CD8-positive, alpha-beta memory T cell (primary cell): ENCODE results near the gene SEMG2. TPM values are rescaled to one million over a fixed set of nuclear protein-coding genes. Genes with fewer than 3 reads are reported as not detected.

Experiments
- CTCF ChIA-PET: fragments of 350-600 bp; sonication (Branson Sonifier 250); formaldehyde crosslinking; loops from one replicate; lab custom pipeline; 2021; ENCODE audit warnings: antibody characterized with exemption; lab: Charles Lee
- POLR2A ChIA-PET: fragments of 350-600 bp; sonication (Branson Sonifier 250); formaldehyde crosslinking; loops from one replicate; lab custom pipeline; 2021; ENCODE audit warnings: antibody characterized with exemption; lab: Charles Lee
- DNase-seq, 5 donors: peaks; one replicate each; pipeline versions ENCODE4 v3.0.0 to v3.0.0-alpha.2; 2020 to 2022; ENCODE audit warnings: mixed read lengths in 1 of 5
- H3K27ac ChIP-seq: one replicate; pipeline ENCODE4 v1.7.0; 2013; ENCODE audit warnings: low read depth, mild to moderate bottlenecking, low read length, moderate library complexity
- H3K27me3 ChIP-seq: 2 replicates; pipeline ENCODE4 v1.7.0; 2013; ENCODE audit warnings: low read length, mild to moderate bottlenecking; ENCODE audit not compliant: insufficient read depth, poor library complexity, severe bottlenecking
- H3K36me3 ChIP-seq: 2 replicates; pipeline ENCODE4 v1.7.0; 2013; ENCODE audit warnings: mild to moderate bottlenecking, low read length, moderate library complexity; ENCODE audit not compliant: insufficient read depth
- H3K4me1 ChIP-seq: 2 replicates; pipeline ENCODE4 v1.7.0; 2013; ENCODE audit warnings: mild to moderate bottlenecking, low read length, moderate library complexity; ENCODE audit not compliant: insufficient read depth
- H3K4me3 ChIP-seq: 2 replicates; pipeline ENCODE4 v1.7.0; 2013; ENCODE audit warnings: mild to moderate bottlenecking, low read length
- H3K9me3 ChIP-seq: 2 replicates; pipeline ENCODE4 v1.7.0; 2013; ENCODE audit warnings: mild to moderate bottlenecking, low read length
- H3K27ac Mint-ChIP-seq, 8 donors: one replicate each; pipeline ENCODE4 v1.8.0; 2020 to 2021; ENCODE audit warnings: mixed read lengths in 8 of 8, mild to moderate bottlenecking in 6 of 8, inconsistent platforms in 3 of 8, moderate library complexity in 3 of 8
- H3K27me3 Mint-ChIP-seq, 2 donors: one replicate each; pipeline ENCODE4 v1.8.0; 2020 to 2021; ENCODE audit warnings: mixed read lengths in 2 of 2, mild to moderate bottlenecking in 1 of 2, moderate library complexity in 1 of 2
- H3K36me3 Mint-ChIP-seq, 3 donors: one replicate each; pipeline ENCODE4 v1.8.0; 2020 to 2021; ENCODE audit warnings: mixed read lengths in 3 of 3, inconsistent platforms in 1 of 3, mild to moderate bottlenecking in 1 of 3
- H3K4me1 Mint-ChIP-seq, 3 donors: one replicate each; pipeline ENCODE4 v1.8.0; 2020 to 2021; ENCODE audit warnings: mixed read lengths in 3 of 3, inconsistent platforms in 1 of 3, mild to moderate bottlenecking in 1 of 3
- H3K4me3 Mint-ChIP-seq, 7 donors: one replicate each; pipeline ENCODE4 v1.8.0; 2020 to 2021; ENCODE audit warnings: mixed read lengths in 7 of 7, mild to moderate bottlenecking in 6 of 7, moderate library complexity in 4 of 7, inconsistent platforms in 2 of 7
- H3K9me3 Mint-ChIP-seq, 5 donors: one replicate each; pipeline ENCODE4 v1.8.0; 2020 to 2022; ENCODE audit warnings: mixed read lengths in 5 of 5, mild to moderate bottlenecking in 3 of 5, moderate library complexity in 2 of 5, inconsistent platforms in 1 of 5
- polyA plus RNA-seq: library from polyadenylated mRNA; unstranded; fragments of 300-500 nt; fragmentation: Illumina TruSeq; gene quantifications from one replicate; pipeline ENCODE4 v1.2.3, GENCODE V29; 2021
- total RNA-seq, 2 experiments: library from RNA; stranded (reverse); gene quantifications; one replicate each; pipeline ENCODE4 v1.2.3, GENCODE V29; 2021

Gene SEMG2
- total RNA-seq (not detected), polyA plus RNA-seq (not detected)

DNA sequence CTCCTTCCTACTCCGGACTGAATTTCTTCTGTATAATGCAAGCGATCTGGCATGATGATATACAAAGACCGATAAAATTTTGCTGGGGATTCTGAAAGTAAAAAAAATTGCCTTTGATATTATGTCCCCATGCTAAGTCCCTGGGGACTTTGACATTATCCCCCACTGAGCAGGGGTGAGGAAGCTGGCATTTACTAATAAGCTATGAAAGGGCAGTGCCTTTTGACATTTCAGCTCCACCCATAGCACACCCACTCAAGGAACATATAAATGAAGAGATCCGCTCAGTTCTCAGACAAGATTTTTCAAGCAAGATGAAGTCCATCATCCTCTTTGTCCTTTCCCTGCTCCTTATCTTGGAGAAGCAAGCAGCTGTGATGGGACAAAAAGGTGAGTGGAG is at the start of gene SEMG2:
SEMG2 (plus strand) TSS at position 298 of the 400 bp plus-strand sequence; CDS start at position 315, 17 bp downstream.
- H3K36me3 ChIP-seq: no peaks in the 10 kb centered on the region
- H3K27me3 ChIP-seq: peaks cover 5% of the 10 kb centered on the region
- peaks cover 7 to 52% of the 10 kb centered on the region in 2 donors for H3K27me3 Mint-ChIP-seq
- no peak within 1 kb of the TSS for H3K27ac ChIP-seq
- H3K9me3 Mint-ChIP-seq: no peaks in the 10 kb centered on the region
- H3K4me1 ChIP-seq: no peaks in the 10 kb centered on the region
- no peaks in the 10 kb centered on the region for H3K4me1 Mint-ChIP-seq
- H3K4me3 Mint-ChIP-seq: no peak within 1 kb of the TSS
- H3K36me3 Mint-ChIP-seq: no peaks in the 10 kb centered on the region
- no peak within 1 kb of the TSS for H3K4me3 ChIP-seq
- H3K27ac Mint-ChIP-seq: peak within 1 kb of the TSS in 1 of 8 donors; percentile 29
- POLR2A ChIA-PET: no interaction called here
- no peaks in the 10 kb centered on the region for H3K9me3 ChIP-seq
- no peak for DNase-seq
- CTCF ChIA-PET: no interaction called here

DNA sequence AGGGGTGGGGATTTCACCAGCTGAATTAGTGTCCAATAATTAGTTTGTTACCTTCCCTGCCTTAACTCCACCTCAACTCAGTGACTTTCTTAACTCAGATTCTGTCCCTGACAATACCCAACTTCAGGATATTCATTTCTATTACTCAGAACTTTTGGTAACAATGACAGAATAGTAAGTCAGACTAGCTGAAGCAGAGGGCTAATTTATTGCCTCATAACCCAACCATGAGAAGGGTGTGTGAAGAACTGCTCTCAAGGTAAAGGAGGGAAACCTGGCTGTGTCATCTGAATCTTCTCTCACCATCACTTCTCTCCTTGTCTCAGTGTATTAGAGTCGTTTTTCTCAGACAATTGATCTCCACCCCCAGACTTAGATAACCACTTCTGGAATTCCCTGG is 47.7 kb upstream of the SEMG2 start:
- H3K4me1 Mint-ChIP-seq: no peaks in the 10 kb centered on the region
- Histone ChIP-seq H3K27me3 (no peaks in the 10 kb centered on the region), H3K27ac (no peak overlapping the region), H3K4me3 (no peak overlapping the region), H3K36me3 (no peaks in the 10 kb centered on the region), H3K9me3 (no peaks in the 10 kb centered on the region), H3K4me1 (no peaks in the 10 kb centered on the region)
- DNase-seq: no peak
- no peak overlapping the region for H3K4me3 Mint-ChIP-seq
- H3K9me3 Mint-ChIP-seq: peaks cover 0 to 2% (median 0%) of the 10 kb centered on the region in 5 donors
- H3K27me3 Mint-ChIP-seq: peaks cover 8 to 43% of the 10 kb centered on the region in 2 donors
- H3K27ac Mint-ChIP-seq: no peak overlapping the region
- ChIA-PET CTCF (no interaction called here), POLR2A (no interaction called here)
- H3K36me3 Mint-ChIP-seq: no peaks in the 10 kb centered on the region

DNA sequence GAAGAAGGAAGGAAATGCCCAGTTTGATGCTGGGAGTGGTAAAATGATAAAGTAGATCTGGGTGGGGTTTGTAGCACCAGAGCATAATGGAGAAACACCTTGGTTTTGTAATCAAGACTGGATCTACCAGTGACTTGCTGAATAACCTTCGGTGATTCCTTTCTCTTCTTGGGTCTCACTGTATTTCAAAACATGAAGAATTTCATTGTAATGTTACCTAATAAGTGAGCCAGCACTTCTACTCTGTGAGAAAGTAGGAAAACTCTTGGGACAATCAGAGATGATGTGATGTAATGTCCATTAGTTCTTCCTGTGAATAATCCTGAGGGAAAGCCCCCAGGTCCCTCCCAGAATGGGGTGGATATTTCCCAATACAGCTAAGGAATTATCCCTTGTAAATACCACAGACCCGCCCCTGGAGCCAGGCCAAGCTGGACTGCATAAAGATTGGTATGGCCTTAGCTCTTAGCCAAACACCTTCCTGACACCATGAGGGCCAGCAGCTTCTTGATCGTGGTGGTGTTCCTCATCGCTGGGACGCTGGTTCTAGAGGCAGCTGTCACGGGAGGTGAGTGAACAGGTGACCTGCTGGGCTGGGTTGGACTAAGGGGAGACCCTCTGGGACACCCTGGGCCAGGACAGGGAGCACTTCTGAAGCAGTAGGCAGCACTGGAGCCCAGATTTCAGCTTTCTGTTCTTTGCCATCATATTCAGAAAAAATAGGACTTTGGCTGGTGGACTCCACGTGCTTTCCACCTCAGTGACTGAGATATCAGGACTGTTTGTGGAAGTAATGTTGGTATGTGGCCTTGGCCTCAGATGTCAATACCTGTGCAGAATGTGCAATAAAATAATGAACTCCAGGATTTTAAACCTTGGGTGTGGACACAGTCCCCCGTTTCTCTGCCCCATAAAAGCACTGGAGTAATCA is 46.5 kb upstream of the SEMG2 start, which contains the start of gene PI3:
PI3 (plus strand) TSS at position 469 of the 931 bp plus-strand sequence; CDS start at position 490, 21 bp downstream.
- Histone ChIP-seq H3K4me3 (no peak within 1 kb of the TSS), H3K4me1 (no peaks in the 10 kb centered on the region), H3K9me3 (no peaks in the 10 kb centered on the region), H3K27ac (no peak within 1 kb of the TSS), H3K27me3 (no peaks in the 10 kb centered on the region), H3K36me3 (no peaks in the 10 kb centered on the region)
- Mint-ChIP-seq H3K4me1 (no peaks in the 10 kb centered on the region), H3K9me3 (no peaks in the 10 kb centered on the region), H3K27ac (peak within 1 kb of the TSS in 1 of 8 donors; percentile 14), H3K4me3 (no peak within 1 kb of the TSS), H3K27me3 (peaks cover 7 to 39% of the 10 kb centered on the region in 2 donors), H3K36me3 (no peaks in the 10 kb centered on the region)
- ChIA-PET POLR2A (no interaction called here), CTCF (no interaction called here)
- DNase-seq: no peak

DNA sequence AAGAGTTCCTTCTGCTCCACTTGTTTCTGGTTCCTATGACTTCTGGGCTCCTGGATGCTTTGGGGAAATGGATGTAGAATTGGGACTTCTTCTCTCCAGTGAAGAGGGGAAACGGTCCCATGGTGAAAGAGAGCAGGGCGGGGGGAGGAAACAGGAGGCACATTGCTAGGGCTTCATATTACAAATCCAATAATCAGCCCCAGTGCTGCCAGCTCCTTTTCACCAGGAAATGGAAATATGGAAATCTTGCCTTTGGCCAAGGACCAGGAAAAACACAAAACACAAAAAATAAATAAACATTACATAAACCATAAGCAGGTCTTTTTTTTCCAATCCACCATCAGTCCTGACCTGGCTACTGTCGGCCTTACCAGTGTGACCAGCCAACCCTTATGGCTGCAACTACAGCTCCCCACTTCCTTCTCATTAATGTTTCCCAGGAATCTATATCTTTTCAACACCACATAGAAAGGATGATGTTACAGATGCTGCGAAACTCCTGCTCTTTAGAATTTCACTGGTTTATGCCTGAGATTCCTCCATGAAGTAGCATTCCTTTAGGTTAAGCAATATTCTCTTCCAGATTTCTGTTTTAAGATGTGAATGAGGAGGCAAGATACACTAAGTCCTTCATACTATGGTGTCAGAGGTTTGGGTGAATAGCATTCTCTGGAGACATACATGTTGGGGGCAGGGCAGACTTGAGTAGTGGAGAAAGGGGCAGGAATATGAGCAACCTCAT is 44.5 kb upstream of the SEMG2 start:
- Histone ChIP-seq H3K4me3 (no peak overlapping the region), H3K27ac (no peak overlapping the region), H3K36me3 (no peaks in the 10 kb centered on the region), H3K27me3 (no peaks in the 10 kb centered on the region), H3K4me1 (no peaks in the 10 kb centered on the region), H3K9me3 (no peaks in the 10 kb centered on the region)
- H3K27me3 Mint-ChIP-seq: peaks cover 5 to 22% of the 10 kb centered on the region in 2 donors
- H3K4me3 Mint-ChIP-seq: no peak overlapping the region
- no peaks in the 10 kb centered on the region for H3K9me3 Mint-ChIP-seq
- ChIA-PET POLR2A (no interaction called here), CTCF (no interaction called here)
- H3K4me1 Mint-ChIP-seq: no peaks in the 10 kb centered on the region
- H3K27ac Mint-ChIP-seq: no peak overlapping the region
- no peak for DNase-seq
- no peaks in the 10 kb centered on the region for H3K36me3 Mint-ChIP-seq

DNA sequence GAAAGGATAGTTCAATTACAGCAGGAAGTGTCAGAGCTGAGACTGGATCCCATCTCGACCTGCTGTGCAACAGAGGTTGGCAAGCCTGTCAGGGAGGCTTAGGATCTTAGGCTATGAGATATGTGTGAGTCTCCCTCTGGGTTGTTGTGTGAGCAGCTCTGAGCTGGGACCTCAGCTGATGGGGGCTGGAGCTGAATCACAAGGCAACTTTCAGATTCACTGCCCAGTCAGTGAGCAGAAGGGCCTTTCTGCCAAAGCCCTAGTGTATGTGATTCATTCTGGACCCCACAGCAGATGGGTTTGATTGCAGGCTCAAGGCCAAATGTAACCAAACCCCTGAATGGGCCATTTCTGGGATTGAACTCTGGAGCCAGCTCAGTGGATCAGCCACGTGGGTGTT is 42.0 kb upstream of the SEMG2 start:
- Mint-ChIP-seq H3K27me3 (peaks cover 4 to 25% of the 10 kb centered on the region in 2 donors), H3K4me1 (no peaks in the 10 kb centered on the region), H3K9me3 (no peaks in the 10 kb centered on the region), H3K36me3 (no peaks in the 10 kb centered on the region), H3K4me3 (no peak overlapping the region), H3K27ac (no peak overlapping the region)
- Histone ChIP-seq H3K36me3 (no peaks in the 10 kb centered on the region), H3K4me3 (no peak overlapping the region), H3K27ac (no peak overlapping the region), H3K9me3 (no peaks in the 10 kb centered on the region), H3K27me3 (no peaks in the 10 kb centered on the region), H3K4me1 (no peaks in the 10 kb centered on the region)
- POLR2A ChIA-PET: no interaction called here
- DNase-seq: no peak
- CTCF ChIA-PET: no interaction called here

DNA sequence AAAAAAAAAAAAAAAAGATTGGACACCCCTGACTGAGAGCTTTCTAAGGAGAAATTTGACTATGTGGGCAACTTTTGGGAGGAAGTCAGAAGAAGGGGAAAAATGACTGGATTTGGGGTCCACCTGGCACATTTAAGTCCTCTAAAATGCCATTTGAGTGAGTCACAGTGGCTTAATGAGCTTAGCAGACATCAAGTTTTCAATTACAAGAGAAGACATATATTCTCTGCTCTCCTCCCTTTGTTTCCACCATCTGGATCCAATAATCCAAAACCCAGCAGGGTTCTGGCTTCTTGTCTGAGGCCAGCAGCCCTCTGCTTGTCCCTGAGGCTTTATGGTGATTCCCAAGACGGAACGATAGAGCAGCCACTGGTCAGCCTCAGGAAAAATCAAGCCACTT is 39.5 kb upstream of the SEMG2 start:
- Mint-ChIP-seq H3K27me3 (peaks cover 3 to 6% of the 10 kb centered on the region in 2 donors), H3K4me3 (no peak overlapping the region), H3K9me3 (no peaks in the 10 kb centered on the region), H3K36me3 (no peaks in the 10 kb centered on the region), H3K4me1 (no peaks in the 10 kb centered on the region), H3K27ac (peak overlapping the region in 1 of 8 donors; percentile 76)
- Histone ChIP-seq H3K4me1 (no peaks in the 10 kb centered on the region), H3K36me3 (no peaks in the 10 kb centered on the region), H3K27me3 (no peaks in the 10 kb centered on the region), H3K9me3 (no peaks in the 10 kb centered on the region), H3K4me3 (no peak overlapping the region), H3K27ac (no peak overlapping the region)
- ChIA-PET POLR2A (no interaction called here), CTCF (no interaction called here)
- no peak for DNase-seq

- POLR2A ChIA-PET: no interaction called here
These were observed 38.1 kb upstream of the SEMG2 start for GRCh38 chr20:45183084-45183483.

GRCh38 chr20:45187693-45188092 is 33.5 kb upstream of the SEMG2 start:
- Mint-ChIP-seq H3K4me1 (no peaks in the 10 kb centered on the region), H3K9me3 (no peaks in the 10 kb centered on the region), H3K36me3 (no peaks in the 10 kb centered on the region), H3K27ac (no peak overlapping the region), H3K27me3 (peaks cover 11 to 12% of the 10 kb centered on the region in 2 donors), H3K4me3 (no peak overlapping the region)
- POLR2A ChIA-PET: no interaction called here
- Histone ChIP-seq H3K9me3 (no peaks in the 10 kb centered on the region), H3K27ac (no peak overlapping the region), H3K4me3 (no peak overlapping the region), H3K27me3 (no peaks in the 10 kb centered on the region), H3K36me3 (no peaks in the 10 kb centered on the region), H3K4me1 (no peaks in the 10 kb centered on the region)
- no peak for DNase-seq
- CTCF ChIA-PET: no interaction called here

More at GRCh38 chr20:45183084-45183483, 38.1 kb upstream of the SEMG2 start:
- no peak overlapping the region for H3K27ac ChIP-seq
- Mint-ChIP-seq H3K9me3 (no peaks in the 10 kb centered on the region), H3K4me3 (no peak overlapping the region), H3K36me3 (no peaks in the 10 kb centered on the region), H3K27ac (no peak overlapping the region), H3K4me1 (no peaks in the 10 kb centered on the region), H3K27me3 (peaks cover 3 to 6% of the 10 kb centered on the region in 2 donors)
- DNase-seq: no peak
- no peaks in the 10 kb centered on the region for H3K4me1 ChIP-seq
- no peak overlapping the region for H3K4me3 ChIP-seq
- H3K27me3 ChIP-seq: no peaks in the 10 kb centered on the region
- CTCF ChIA-PET: no interaction called here
- no peaks in the 10 kb centered on the region for H3K36me3 ChIP-seq
- H3K9me3 ChIP-seq: no peaks in the 10 kb centered on the region
